Esophagus squamous epithelium (tissue), 5 donors: ENCODE results near the gene ADAMTS3. TPM values are rescaled to one million over a fixed set of nuclear protein-coding genes. Genes with fewer than 3 reads are reported as not detected.

ENCODE experiments used
- DNase-seq: peaks from one replicate; lab custom pipeline; 2025; lab: John Stamatoyannopoulos, UW
- H3K27ac ChIP-seq, 4 donors: fragments of 200-600 bp; sonication (generic); one replicate each; pipeline ENCODE4 v1.5.1; 2016 to 2019; ENCODE audit warnings: mild to moderate bottlenecking in 1 of 4
- H3K27me3 ChIP-seq, 4 donors: fragments of 200-600 bp; sonication (generic); 1 replicate in 3 of 4; 2 replicates in 1 of 4; pipeline versions ENCODE4 v1.5.1 to v1.6.0; 2017 to 2021; ENCODE audit warnings: antibody characterized with exemption in 1 of 4
- H3K36me3 ChIP-seq, 3 donors: fragments of 200-600 bp; sonication (generic); one replicate each; pipeline ENCODE4 v1.5.1; 2016 to 2019
- H3K4me1 ChIP-seq, 3 donors: fragments of 200-600 bp; sonication (generic); one replicate each; pipeline ENCODE4 v1.5.1; 2017 to 2019
- H3K4me3 ChIP-seq, 4 donors: fragments of 200-600 bp; sonication (generic); 1 replicate in 3 of 4; 2 replicates in 1 of 4; pipeline ENCODE4 v1.5.1; 2016 to 2019; ENCODE audit warnings: mild to moderate bottlenecking in 2 of 4, moderate library complexity in 1 of 4
- H3K9me3 ChIP-seq, 3 donors: fragments of 200-600 bp; sonication (generic); one replicate each; pipeline ENCODE4 v1.5.1; 2016 to 2019
- POLR2A ChIP-seq, 4 donors: fragments of 450-650 bp; IDR thresholded peaks; one replicate each; pipeline ENCODE4 v1.6.1; 2017; ENCODE audit warnings: antibody characterized with exemption in 4 of 4, mild to moderate bottlenecking in 4 of 4, moderate library complexity in 3 of 4
- WGBS, 2 donors: methylation state at CpG; one replicate each; pipeline ENCODE4 v1.1.5; 2018; 5-methylcytosine and 5-hydroxymethylcytosine counted together
- intact Hi-C: fragments of 100-400 bp; cut with DNase I; formaldehyde crosslinking; loops from one replicate; pipeline ENCODE4 v1.15.0; 2022
- total RNA-seq, 4 donors: library from RNA; depleted of rRNA; stranded (reverse); fragments of >200 nt; gene quantifications; one replicate each; pipeline ENCODE4 v1.1.0, GENCODE V29; 2016
- TF ChIP-seq, protein P1 (sequence below), 6 experiments: fragments of 450-650 bp in 4 of 6; fragments of 200-600 bp in 2 of 6; sonication (generic) in 2 of 6; IDR thresholded peaks; one replicate each; pipeline ENCODE4 v1.5.1; 2016 to 2019; ENCODE audit warnings: antibody characterized with exemption in 6 of 6, mild to moderate bottlenecking in 4 of 6, moderate library complexity in 4 of 6
- donor health status: DM: yes; HTN: yes; CAD: no.

Gene ADAMTS3
- total RNA-seq, 4 donors from 2014 or later, result 0.15 to 0.57 (median 0.18) TPM; not detected in 1

DNA sequence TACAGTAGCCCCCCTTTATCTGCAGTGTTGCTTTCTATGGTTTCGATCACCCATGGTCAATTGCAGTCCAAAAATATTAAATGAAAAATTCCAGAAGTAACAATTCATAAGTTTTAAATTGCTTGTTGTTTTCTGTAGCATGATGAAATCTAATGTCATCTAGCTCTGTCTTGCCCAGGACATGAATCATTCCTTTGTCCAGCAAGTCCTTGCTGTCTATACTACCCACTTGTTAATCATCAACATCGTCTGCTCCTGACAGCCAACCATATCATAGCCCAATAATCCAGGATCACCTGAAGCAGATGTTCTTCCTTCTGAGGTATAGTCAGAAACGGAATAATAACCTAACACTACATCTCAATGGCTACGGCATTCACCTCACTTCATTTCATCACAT lies 79.8 kb downstream of the ADAMTS3 start:
- Histone ChIP-seq H3K36me3 (no peaks in the 10 kb centered on the region), H3K27me3 (no peaks in the 10 kb centered on the region), H3K27ac (no peak overlapping the region), H3K4me1 (no peaks in the 10 kb centered on the region), H3K9me3 (no peaks in the 10 kb centered on the region), H3K4me3 (no peak overlapping the region)
- WGBS, 2 donors, result 33 to 62% methylated on average over 4 of the region's 4 CpGs
- no peak for TF ChIP-seq POLR2A (IDR thresholded peaks at IDR 0.05)
- TF ChIP-seq, protein P1, sequence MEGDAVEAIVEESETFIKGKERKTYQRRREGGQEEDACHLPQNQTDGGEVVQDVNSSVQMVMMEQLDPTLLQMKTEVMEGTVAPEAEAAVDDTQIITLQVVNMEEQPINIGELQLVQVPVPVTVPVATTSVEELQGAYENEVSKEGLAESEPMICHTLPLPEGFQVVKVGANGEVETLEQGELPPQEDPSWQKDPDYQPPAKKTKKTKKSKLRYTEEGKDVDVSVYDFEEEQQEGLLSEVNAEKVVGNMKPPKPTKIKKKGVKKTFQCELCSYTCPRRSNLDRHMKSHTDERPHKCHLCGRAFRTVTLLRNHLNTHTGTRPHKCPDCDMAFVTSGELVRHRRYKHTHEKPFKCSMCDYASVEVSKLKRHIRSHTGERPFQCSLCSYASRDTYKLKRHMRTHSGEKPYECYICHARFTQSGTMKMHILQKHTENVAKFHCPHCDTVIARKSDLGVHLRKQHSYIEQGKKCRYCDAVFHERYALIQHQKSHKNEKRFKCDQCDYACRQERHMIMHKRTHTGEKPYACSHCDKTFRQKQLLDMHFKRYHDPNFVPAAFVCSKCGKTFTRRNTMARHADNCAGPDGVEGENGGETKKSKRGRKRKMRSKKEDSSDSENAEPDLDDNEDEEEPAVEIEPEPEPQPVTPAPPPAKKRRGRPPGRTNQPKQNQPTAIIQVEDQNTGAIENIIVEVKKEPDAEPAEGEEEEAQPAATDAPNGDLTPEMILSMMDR (IDR thresholded peaks at IDR 0.05), result no peak
- intact Hi-C loops, result no loop called here
- DNase-seq, result no peak

DNA sequence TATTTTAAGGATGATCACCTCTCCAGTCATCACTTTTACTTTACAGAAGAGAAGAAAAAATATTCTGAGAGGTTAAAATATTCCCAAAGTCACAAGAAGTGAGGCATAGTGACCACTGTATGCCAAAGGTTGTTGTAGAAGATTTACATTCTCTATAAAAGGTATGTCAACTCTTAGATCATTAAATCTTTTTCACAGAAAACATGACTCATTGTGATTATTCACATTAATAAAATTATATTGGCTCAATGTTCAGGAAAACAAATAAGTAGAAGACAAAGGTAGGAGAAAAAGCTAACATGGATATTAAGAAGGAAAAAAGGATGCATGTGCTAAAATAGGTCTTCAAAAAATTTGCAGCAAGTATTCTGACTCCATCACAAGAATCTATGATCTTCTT lies 82.0 kb downstream of the ADAMTS3 start:
- Histone ChIP-seq H3K4me3 (no peak overlapping the region), H3K36me3 (no peaks in the 10 kb centered on the region), H3K27me3 (no peaks in the 10 kb centered on the region), H3K9me3 (no peaks in the 10 kb centered on the region), H3K27ac (no peak overlapping the region), H3K4me1 (no peaks in the 10 kb centered on the region)
- intact Hi-C loops, result no loop called here
- TF ChIP-seq, protein P1 (IDR thresholded peaks at IDR 0.05), result no peak
- TF ChIP-seq POLR2A (IDR thresholded peaks at IDR 0.05), result no peak
- DNase-seq, result no peak

DNA sequence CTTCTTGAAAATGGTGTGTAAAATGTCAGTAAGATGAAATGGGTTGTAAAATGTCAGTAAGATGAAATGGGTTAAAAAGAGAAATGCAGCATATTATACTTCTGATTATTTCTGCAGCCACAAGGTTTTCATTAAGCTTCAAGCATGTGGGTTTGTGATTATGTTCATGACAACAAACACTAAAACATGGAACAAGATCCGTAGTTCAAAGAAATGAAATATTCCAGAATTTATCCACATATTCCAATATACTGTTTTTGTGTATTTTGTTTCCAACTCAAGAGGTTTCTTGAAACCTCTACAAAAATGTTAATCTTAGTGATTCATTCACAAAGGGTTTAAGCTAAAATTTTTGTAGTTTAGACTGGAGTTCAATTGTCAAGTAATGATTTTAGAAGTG lies 84.0 kb downstream of the ADAMTS3 start:
- H3K36me3 ChIP-seq, result no peaks in the 10 kb centered on the region
- no peaks in the 10 kb centered on the region for H3K27me3 ChIP-seq
- no peak overlapping the region for H3K4me3 ChIP-seq
- no peaks in the 10 kb centered on the region for H3K4me1 ChIP-seq
- no peak overlapping the region for H3K27ac ChIP-seq
- intact Hi-C loops, result no loop called here
- H3K9me3 ChIP-seq, result no peaks in the 10 kb centered on the region
- no peak for DNase-seq
- no peak for TF ChIP-seq POLR2A (IDR thresholded peaks at IDR 0.05)
- TF ChIP-seq, protein P1 (IDR thresholded peaks at IDR 0.05), result no peak
- WGBS, 2 donors, result 74 to 81% methylated on average over 1 of the region's 1 CpG

DNA sequence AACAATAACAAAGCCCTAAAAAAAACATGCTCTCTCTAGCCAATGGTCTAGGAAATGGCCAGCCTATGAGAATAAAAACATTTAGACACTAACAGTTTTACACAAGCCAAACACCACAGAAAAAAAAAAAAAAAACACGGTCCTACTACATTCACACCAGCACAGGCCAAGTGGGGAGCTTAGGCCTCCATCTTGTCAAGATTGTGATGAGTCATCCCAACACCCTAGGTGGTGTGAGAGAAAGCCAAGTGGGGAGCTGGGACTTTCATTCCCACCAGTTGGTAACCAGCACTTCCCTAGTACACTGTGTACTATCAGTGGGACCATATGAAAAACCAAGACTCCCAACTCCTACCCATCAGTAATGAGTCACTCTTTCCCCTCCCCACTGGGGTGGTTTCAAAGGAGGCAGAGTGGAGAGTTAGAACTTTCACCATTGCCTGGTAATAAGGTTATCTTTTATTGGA lies 95.6 kb downstream of the ADAMTS3 start:
- Histone ChIP-seq H3K4me1 (no peaks in the 10 kb centered on the region), H3K27me3 (no peaks in the 10 kb centered on the region), H3K9me3 (no peaks in the 10 kb centered on the region), H3K27ac (no peak overlapping the region), H3K4me3 (no peak overlapping the region), H3K36me3 (no peaks in the 10 kb centered on the region)
- 80 to 88% methylated on average over 1 of the region's 1 CpG for WGBS, 2 donors
- no peak for TF ChIP-seq POLR2A (IDR thresholded peaks at IDR 0.05)
- TF ChIP-seq, protein P1 (IDR thresholded peaks at IDR 0.05), result no peak
- no peak for DNase-seq
- intact Hi-C loops, result no loop called here

DNA sequence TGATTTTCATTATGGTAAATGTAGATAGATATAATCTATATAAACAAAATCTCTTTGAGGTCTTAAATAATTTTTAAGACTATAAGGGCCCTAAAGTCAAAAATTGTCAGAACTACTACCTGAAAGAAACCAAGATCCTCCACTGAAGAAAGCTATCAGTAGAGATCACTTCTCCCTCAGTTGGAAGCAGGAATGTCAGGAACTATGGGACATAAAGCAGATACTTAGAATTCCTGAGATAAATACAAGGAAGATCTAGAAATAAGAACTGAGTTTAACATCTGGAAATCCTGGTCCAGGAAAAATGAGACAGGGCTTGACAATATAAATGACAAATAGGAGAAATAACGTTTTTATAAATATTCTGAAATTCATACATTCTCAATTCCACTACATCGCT lies 97.2 kb downstream of the ADAMTS3 start:
- DNase-seq, result no peak
- no peaks in the 10 kb centered on the region for H3K36me3 ChIP-seq
- H3K4me3 ChIP-seq, result no peak overlapping the region
- no peaks in the 10 kb centered on the region for H3K9me3 ChIP-seq
- no peak overlapping the region for H3K27ac ChIP-seq
- H3K4me1 ChIP-seq, result no peaks in the 10 kb centered on the region
- TF ChIP-seq, protein P1 (IDR thresholded peaks at IDR 0.05), result no peak
- TF ChIP-seq POLR2A (IDR thresholded peaks at IDR 0.05), result no peak
- no peaks in the 10 kb centered on the region for H3K27me3 ChIP-seq
- WGBS, 2 donors, result 63 to 73% methylated on average over 2 of the region's 2 CpGs
- intact Hi-C loops, result no loop called here
